Amniotic epithelial cell (primary cell): ENCODE data around the gene ZNF536.

Experiments used
- DNase-seq: peaks from one replicate; pipeline ENCODE4 v3.0.0-alpha.2; 2010; ENCODE audit warnings: low read depth

The ZNF536 gene

GRCh38 chr19:30364866-30365800 lies 7.1 kb upstream of the ZNF536 start:
- no peak for DNase-seq

- DNase-seq: no peak
These were observed 5.9 kb upstream of the ZNF536 start for GRCh38 chr19:30366282-30366681.

- no peak for DNase-seq
These were observed 5.2 kb upstream of the ZNF536 start for GRCh38 chr19:30367006-30367405.

- DNase-seq: no peak
These were observed 4.8 kb upstream of the ZNF536 start for GRCh38 chr19:30367421-30367820.

GRCh38 chr19:30369833-30370232 lies 2.4 kb upstream of the ZNF536 start:
- DNase-seq: no peak

- no peak for DNase-seq
These were observed 885 bp upstream of the ZNF536 start for GRCh38 chr19:30371161-30371836.

- no peak for DNase-seq
These were observed 1.4 kb downstream of the ZNF536 start for GRCh38 chr19:30373593-30373992.

- DNase-seq: no peak
These were observed 2.3 kb downstream of the ZNF536 start for GRCh38 chr19:30374539-30374864.

- DNase-seq: no peak
These were observed 2.8 kb downstream of the ZNF536 start for GRCh38 chr19:30374865-30375552.

GRCh38 chr19:30375553-30376031 lies 3.4 kb downstream of the ZNF536 start:
- no peak for DNase-seq

- no peak for DNase-seq
These were observed 4.1 kb downstream of the ZNF536 start for GRCh38 chr19:30376272-30376671.

- no peak for DNase-seq
These were observed 4.7 kb downstream of the ZNF536 start for GRCh38 chr19:30376826-30377425.

- no peak for DNase-seq
These were observed 6.5 kb downstream of the ZNF536 start for GRCh38 chr19:30378701-30379100.

- DNase-seq: no peak
These were observed 7.8 kb downstream of the ZNF536 start for GRCh38 chr19:30379841-30380610.

GRCh38 chr19:30381366-30381765 lies 9.2 kb downstream of the ZNF536 start:
- no peak for DNase-seq

GRCh38 chr19:30385174-30385573 lies 13.0 kb downstream of the ZNF536 start:
- DNase-seq: no peak

GRCh38 chr19:30385666-30386065 lies 13.5 kb downstream of the ZNF536 start:
- no peak for DNase-seq

- DNase-seq: no peak
These were observed 14.5 kb downstream of the ZNF536 start for GRCh38 chr19:30386551-30387143.

GRCh38 chr19:30387311-30388115 lies 15.3 kb downstream of the ZNF536 start:
- DNase-seq: no peak

GRCh38 chr19:30388327-30388726 lies 16.1 kb downstream of the ZNF536 start:
- no peak for DNase-seq
